GM12878 (cell line): ENCODE data around the gene POLR2L.

Experiments
- ASH2L ChIP-seq: fragments of 300-600, 200-600 bp; sonication (generic); IDR thresholded peaks from 2 replicates; pipeline ENCODE4 v1.6.1; 2017; ENCODE audit warnings: low read depth, mild to moderate bottlenecking, borderline replicate concordance
- CHD1 ChIP-seq: IDR thresholded peaks from 2 replicates; pipeline ENCODE4 v1.6.1; 2012; ENCODE audit warnings: low read depth, low read length, improper control_type of control experiment
- CTCF ChIP-seq, 3 experiments: IDR thresholded peaks in 2 of 3; conservative IDR thresholded peaks in 1 of 3; 2 replicates each; pipeline ENCODE4 v1.5.1; 2011; ENCODE audit warnings: low read depth in 3 of 3, low read length in 3 of 3, mild to moderate bottlenecking in 3 of 3, control low read depth in 2 of 3, moderate library complexity in 2 of 3, inconsistent platforms in 1 of 3, mixed read lengths in 1 of 3; ENCODE audit not compliant: control insufficient read depth in 2 of 3, insufficient read depth in 1 of 3; ENCODE audit errors: extremely low read depth in 1 of 3
- EZH2 ChIP-seq: IDR thresholded peaks from 2 replicates; pipeline ENCODE4 v1.6.1; 2012; ENCODE audit warnings: low read depth, mild to moderate bottlenecking, control low read depth, inconsistent platforms, low read length, borderline replicate concordance; ENCODE audit not compliant: control insufficient read depth

GRCh38 chr11:804599-804964 is 37.7 kb downstream of the POLR2L start:
- TF ChIP-seq EZH2, result no peak
- TF ChIP-seq ASH2L, result no peak
- TF ChIP-seq CTCF (IDR thresholded peaks at IDR 0.05 in 2 of 3, conservative IDR thresholded peaks at IDR 0.05 in 1 of 3; ENCODE audit: control insufficient read depth in 2 of 3, extremely low read depth in 1 of 3, insufficient read depth in 1 of 3, low read depth in 3 of 3, low read length in 3 of 3), result no peak
- TF ChIP-seq CHD1, result no peak
